ENCODE measurements around the gene FAM13B. TPM values are rescaled to one million over a fixed set of nuclear protein-coding genes. Genes with fewer than 3 reads are reported as not detected.

Gene FAM13B
- total and polyA plus RNA-seq, 9 of the 15 experiments (the other 6 are each of a cell fraction or from before 2014, with no cell fraction given): 2.3 to 21.6 (median 14.1) TPM

GRCh38 chr5:137899493-137899892, 133.4 kb downstream of the FAM13B start:
- Histone ChIP-seq H3K4me1 (replicated peaks in 1 of 2; ENCODE audit: control insufficient read depth in 2 of 2, insufficient read depth in 2 of 2, low read length in 2 of 2) (peaks cover 0 to 12% of the 10 kb centered on the region in 2 experiments; a peak in 2 of 5 replicates), H3K79me2 (ENCODE audit: control insufficient read depth, insufficient read depth, low read length) (no peaks in the 10 kb centered on the region), H4K20me1 (replicated peaks; ENCODE audit: control insufficient read depth, insufficient read depth, low read length) (no peaks in the 10 kb centered on the region), H2AFZ (ENCODE audit: low read depth, low read length) (no peak overlapping the region), H3K27me3 (ENCODE audit: control insufficient read depth in 2 of 2, insufficient read depth in 2 of 2, low read length in 2 of 2) (no peaks in the 10 kb centered on the region), H3K36me3 (ENCODE audit: control insufficient read depth, insufficient read depth, low read length) (no peaks in the 10 kb centered on the region), H3K9me1 (ENCODE audit: control insufficient read depth, insufficient read depth, low read length) (no peaks in the 10 kb centered on the region), H3K4me2 (ENCODE audit: insufficient read depth, low read length) (no peak overlapping the region), H3K9me3 (replicated peaks; ENCODE audit: control insufficient read depth, insufficient read depth, low read depth, low read length) (no peaks in the 10 kb centered on the region), H3K9ac (ENCODE audit: insufficient read depth in 1 of 2, low read depth in 2 of 2, low read length in 2 of 2) (no peak overlapping the region), H3K4me3 (no peak overlapping the region), H3K27ac (ENCODE audit: extremely low read depth, low read depth, low read length) (no peak overlapping the region)
- FAIRE-seq (no peak), ATAC-seq (no peak), DNase-seq (ENCODE audit: extremely low read depth in 1 of 4, low spot score in 3 of 4) (no peak)
- ChIA-PET POLR2A (no interaction called here), CTCF (ENCODE audit: low intra/inter-chr PET ratio) (no interaction called here)
- intact Hi-C loops (cut with micrococcal nuclease) (no loop called here), in situ Hi-C loops (cut with MboI) (no loop called here)
- TF ChIP-seq, protein P1, sequence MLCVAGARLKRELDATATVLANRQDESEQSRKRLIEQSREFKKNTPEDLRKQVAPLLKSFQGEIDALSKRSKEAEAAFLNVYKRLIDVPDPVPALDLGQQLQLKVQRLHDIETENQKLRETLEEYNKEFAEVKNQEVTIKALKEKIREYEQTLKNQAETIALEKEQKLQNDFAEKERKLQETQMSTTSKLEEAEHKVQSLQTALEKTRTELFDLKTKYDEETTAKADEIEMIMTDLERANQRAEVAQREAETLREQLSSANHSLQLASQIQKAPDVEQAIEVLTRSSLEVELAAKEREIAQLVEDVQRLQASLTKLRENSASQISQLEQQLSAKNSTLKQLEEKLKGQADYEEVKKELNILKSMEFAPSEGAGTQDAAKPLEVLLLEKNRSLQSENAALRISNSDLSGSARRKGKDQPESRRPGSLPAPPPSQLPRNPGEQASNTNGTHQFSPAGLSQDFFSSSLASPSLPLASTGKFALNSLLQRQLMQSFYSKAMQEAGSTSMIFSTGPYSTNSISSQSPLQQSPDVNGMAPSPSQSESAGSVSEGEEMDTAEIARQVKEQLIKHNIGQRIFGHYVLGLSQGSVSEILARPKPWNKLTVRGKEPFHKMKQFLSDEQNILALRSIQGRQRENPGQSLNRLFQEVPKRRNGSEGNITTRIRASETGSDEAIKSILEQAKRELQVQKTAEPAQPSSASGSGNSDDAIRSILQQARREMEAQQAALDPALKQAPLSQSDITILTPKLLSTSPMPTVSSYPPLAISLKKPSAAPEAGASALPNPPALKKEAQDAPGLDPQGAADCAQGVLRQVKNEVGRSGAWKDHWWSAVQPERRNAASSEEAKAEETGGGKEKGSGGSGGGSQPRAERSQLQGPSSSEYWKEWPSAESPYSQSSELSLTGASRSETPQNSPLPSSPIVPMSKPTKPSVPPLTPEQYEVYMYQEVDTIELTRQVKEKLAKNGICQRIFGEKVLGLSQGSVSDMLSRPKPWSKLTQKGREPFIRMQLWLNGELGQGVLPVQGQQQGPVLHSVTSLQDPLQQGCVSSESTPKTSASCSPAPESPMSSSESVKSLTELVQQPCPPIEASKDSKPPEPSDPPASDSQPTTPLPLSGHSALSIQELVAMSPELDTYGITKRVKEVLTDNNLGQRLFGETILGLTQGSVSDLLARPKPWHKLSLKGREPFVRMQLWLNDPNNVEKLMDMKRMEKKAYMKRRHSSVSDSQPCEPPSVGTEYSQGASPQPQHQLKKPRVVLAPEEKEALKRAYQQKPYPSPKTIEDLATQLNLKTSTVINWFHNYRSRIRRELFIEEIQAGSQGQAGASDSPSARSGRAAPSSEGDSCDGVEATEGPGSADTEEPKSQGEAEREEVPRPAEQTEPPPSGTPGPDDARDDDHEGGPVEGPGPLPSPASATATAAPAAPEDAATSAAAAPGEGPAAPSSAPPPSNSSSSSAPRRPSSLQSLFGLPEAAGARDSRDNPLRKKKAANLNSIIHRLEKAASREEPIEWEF (CRISPR knock-in tag; IDR thresholded peaks at IDR 0.05): no peak
- TF ChIP-seq SMC3 (conservative IDR thresholded peaks at IDR 0.05; ENCODE audit: insufficient read depth, low read depth, low read length) (no peak), PTTG1 (tag; IDR thresholded peaks at IDR 0.05; ENCODE audit: low read depth) (no peak), NR2F6 (CRISPR knock-in tag; IDR thresholded peaks at IDR 0.05) (no peak), ZKSCAN1 (IDR thresholded peaks at IDR 0.05; ENCODE audit: low read depth, low read length) (no peak), TRIM24 (IDR thresholded peaks at IDR 0.05) (no peak), C11orf30 (IDR thresholded peaks at IDR 0.05; ENCODE audit: low read depth) (no peak), ZNF583 (CRISPR knock-in tag; IDR thresholded peaks at IDR 0.05) (no peak), TEAD1 (CRISPR knock-in tag; IDR thresholded peaks at IDR 0.05) (no peak), TSC22D4 (tag; IDR thresholded peaks at IDR 0.05) (no peak), ZSCAN29 (IDR thresholded peaks at IDR 0.05) (no peak)
- TF ChIP-seq, protein P2, sequence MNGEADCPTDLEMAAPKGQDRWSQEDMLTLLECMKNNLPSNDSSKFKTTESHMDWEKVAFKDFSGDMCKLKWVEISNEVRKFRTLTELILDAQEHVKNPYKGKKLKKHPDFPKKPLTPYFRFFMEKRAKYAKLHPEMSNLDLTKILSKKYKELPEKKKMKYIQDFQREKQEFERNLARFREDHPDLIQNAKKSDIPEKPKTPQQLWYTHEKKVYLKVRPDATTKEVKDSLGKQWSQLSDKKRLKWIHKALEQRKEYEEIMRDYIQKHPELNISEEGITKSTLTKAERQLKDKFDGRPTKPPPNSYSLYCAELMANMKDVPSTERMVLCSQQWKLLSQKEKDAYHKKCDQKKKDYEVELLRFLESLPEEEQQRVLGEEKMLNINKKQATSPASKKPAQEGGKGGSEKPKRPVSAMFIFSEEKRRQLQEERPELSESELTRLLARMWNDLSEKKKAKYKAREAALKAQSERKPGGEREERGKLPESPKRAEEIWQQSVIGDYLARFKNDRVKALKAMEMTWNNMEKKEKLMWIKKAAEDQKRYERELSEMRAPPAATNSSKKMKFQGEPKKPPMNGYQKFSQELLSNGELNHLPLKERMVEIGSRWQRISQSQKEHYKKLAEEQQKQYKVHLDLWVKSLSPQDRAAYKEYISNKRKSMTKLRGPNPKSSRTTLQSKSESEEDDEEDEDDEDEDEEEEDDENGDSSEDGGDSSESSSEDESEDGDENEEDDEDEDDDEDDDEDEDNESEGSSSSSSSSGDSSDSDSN (IDR thresholded peaks at IDR 0.05; ENCODE audit: borderline replicate concordance in 1 of 2, low read depth in 2 of 2, low read length in 2 of 2): no peak
- TF ChIP-seq, protein P3, sequence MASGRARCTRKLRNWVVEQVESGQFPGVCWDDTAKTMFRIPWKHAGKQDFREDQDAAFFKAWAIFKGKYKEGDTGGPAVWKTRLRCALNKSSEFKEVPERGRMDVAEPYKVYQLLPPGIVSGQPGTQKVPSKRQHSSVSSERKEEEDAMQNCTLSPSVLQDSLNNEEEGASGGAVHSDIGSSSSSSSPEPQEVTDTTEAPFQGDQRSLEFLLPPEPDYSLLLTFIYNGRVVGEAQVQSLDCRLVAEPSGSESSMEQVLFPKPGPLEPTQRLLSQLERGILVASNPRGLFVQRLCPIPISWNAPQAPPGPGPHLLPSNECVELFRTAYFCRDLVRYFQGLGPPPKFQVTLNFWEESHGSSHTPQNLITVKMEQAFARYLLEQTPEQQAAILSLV (tag; IDR thresholded peaks at IDR 0.05): no peak
- no TSS peak for BruUV-seq (replicated peaks)
- 32% methylated on average over 3 of the region's 3 CpGs for WGBS (ENCODE audit: insufficient coverage, low coverage, missing lambda C conversion rate)
